ENCODE data around the gene ARID3A.
"Not testable (repeated sequence)": the region's sequence is repeated elsewhere in the genome, so short reads cannot be mapped to it uniquely, and the experiment has no call there.

DNA sequence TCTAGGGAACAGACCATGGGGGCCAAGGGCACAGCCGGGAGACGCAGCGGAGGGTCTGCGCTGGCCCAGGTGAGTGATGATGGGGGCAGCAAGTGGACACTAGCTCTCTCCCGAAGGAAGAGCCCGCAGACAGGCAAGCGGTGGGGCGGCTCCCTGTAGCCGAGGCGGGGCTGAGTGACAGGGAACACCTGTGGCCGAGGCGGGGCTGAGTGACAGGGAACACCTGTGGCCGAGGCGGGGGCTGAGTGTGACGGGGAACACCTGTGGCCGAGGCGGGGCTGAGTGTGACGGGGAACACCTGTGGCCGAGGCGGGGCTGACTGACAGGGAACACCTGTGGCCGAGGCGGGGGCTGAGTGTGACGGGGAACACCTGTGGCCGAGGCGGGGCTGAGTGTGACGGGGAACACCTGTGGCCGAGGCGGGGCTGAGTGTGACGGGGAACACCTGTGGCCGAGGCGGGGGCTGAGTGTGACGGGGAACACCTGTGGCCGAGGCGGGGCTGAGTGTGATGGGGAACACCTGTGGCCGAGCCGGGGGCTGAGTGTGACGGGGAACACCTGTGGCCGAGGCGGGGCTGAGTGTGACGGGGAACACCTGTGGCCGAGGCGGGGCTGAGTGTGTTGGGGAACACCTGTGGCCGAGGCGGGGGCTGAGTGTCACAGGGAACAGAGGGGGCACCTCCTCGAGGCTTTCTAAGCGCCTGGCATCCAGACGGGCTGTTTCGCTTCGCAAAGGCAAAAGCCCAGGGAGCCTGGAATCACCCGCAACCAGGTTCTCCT is 34.2 kb upstream of the ARID3A start:
- TF ChIP-seq, protein P1, sequence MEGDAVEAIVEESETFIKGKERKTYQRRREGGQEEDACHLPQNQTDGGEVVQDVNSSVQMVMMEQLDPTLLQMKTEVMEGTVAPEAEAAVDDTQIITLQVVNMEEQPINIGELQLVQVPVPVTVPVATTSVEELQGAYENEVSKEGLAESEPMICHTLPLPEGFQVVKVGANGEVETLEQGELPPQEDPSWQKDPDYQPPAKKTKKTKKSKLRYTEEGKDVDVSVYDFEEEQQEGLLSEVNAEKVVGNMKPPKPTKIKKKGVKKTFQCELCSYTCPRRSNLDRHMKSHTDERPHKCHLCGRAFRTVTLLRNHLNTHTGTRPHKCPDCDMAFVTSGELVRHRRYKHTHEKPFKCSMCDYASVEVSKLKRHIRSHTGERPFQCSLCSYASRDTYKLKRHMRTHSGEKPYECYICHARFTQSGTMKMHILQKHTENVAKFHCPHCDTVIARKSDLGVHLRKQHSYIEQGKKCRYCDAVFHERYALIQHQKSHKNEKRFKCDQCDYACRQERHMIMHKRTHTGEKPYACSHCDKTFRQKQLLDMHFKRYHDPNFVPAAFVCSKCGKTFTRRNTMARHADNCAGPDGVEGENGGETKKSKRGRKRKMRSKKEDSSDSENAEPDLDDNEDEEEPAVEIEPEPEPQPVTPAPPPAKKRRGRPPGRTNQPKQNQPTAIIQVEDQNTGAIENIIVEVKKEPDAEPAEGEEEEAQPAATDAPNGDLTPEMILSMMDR (IDR thresholded peaks at IDR 0.05), result not testable (repeated sequence)
- TF ChIP-seq POLR2AphosphoS5, POLR2A, EP300 (IDR thresholded peaks at IDR 0.05): not testable (repeated sequence)

Measured in sigmoid colon (tissue), 4 donors.